GM12873 (cell line): ENCODE data around the gene OR5V1.
A peak's percentile ranks its signal among the peaks of the same experiment; 100 is the strongest.

ENCODE experiments used
- CTCF ChIP-seq: IDR thresholded peaks from 2 replicates; pipeline ENCODE4 v1.5.1; 2012; ENCODE audit warnings: low read depth, mild to moderate bottlenecking, moderate library complexity, low read length, control low read depth; ENCODE audit not compliant: insufficient read depth; ENCODE audit errors: missing control alignments

OR5V1 gene

DNA sequence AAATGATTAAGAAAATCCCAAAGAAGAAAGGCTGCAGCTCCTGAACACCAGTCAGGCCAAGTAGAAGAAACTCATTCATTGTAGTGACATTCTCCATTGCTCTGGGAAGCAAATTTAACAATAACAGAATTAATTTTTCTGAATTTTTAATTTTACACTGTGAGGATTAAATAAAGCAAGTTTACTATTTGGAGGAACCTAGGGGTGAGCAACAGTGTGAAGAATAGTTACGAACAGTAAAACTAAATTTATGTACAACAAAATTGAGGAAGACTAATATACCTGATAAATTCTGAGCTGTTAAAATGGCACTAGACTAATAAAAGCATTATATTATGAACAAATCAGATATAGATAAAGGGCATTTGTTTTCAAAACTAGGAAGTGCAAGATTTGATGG is 6.5 kb upstream of the OR5V1 start, which contains the start of gene OR12D3:
Gene OR12D3 (minus strand): TSS at position 101 of the 400 bp plus-strand sequence. CDS start 4 bp downstream, at position 97.
- no peak for TF ChIP-seq CTCF

DNA sequence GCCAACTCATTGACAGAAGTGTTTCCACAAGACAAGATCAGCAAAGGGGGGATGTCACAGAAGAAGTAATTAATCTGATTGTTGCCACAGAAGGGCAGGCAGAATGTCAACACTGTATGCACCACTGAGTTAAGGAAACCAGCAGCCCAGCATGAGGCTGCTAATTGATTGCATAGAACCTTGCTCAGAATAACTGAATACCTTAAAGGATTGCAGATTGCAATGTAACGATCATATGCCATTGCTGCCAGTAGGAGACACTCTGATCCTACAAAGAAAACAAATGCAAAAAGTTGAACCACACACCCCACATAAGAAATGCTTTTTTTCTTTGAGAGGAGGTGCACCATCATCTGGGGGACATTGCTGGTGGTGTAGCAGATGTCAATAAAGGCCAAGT is 13.1 kb downstream of the OR5V1 start:
- TF ChIP-seq CTCF = peak; percentile 15

DNA sequence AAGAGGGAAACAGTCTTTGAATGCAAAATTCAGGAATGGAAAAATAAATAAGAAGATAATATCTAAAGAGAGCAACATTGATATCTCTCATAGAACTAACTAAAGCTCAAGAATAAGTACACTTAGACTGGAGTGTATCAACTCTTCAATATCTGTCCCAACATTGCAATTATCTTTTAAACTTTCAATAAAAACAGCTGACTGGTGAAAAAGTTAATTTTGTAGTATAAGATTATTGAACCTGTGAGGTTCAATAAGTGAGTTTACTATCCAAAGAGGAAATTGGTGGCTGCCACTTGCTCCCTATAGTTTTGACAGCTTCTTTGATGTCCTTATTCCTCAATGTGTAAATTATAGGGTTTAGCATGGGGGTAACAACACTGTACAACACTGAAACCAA is 13.7 kb downstream of the OR5V1 start:
- TF ChIP-seq CTCF = no peak

GRCh38 chr6:29345380-29345779 is 23.3 kb downstream of the OR5V1 start:
- TF ChIP-seq CTCF = no peak

GRCh38 chr6:29336269-29336668 is 32.4 kb downstream of the OR5V1 start:
- no peak for TF ChIP-seq CTCF

GRCh38 chr6:29332676-29333075 is 36.0 kb downstream of the OR5V1 start:
- no peak for TF ChIP-seq CTCF

- no peak for TF ChIP-seq CTCF
These were observed 42.9 kb downstream of the OR5V1 start for GRCh38 chr6:29325777-29326176.
